ENCODE measurements around the gene POLE. TPM values are rescaled to one million over a fixed set of nuclear protein-coding genes. Genes with fewer than 3 reads are reported as not detected.

POLE gene
- total and polyA plus RNA-seq, 9 of the 15 experiments (the other 6 are each of a cell fraction or from before 2014, with no cell fraction given): 2.4 to 154 (median 49.6) TPM

GRCh38 chr12:132632521-132633228 is 54.5 kb downstream of the POLE start:
- H3K79me2 ChIP-seq (ENCODE audit: control insufficient read depth, insufficient read depth, low read length): no peaks in the 10 kb centered on the region
- DNase-seq (ENCODE audit: extremely low read depth in 1 of 4, low spot score in 3 of 4): no peak
- WGBS (ENCODE audit: insufficient coverage, low coverage, missing lambda C conversion rate): 83% methylated on average over 14 of the region's 17 CpGs
- peaks cover 5% of the 10 kb centered on the region for H3K9me1 ChIP-seq (ENCODE audit: control insufficient read depth, insufficient read depth, low read length)
- no peaks in the 10 kb centered on the region for H3K9me3 ChIP-seq (replicated peaks; ENCODE audit: control insufficient read depth, insufficient read depth, low read depth, low read length)
- ChIA-PET CTCF (ENCODE audit: low intra/inter-chr PET ratio) (no interaction called here), POLR2A (interaction anchor here (0.7 to 1.2 kb wide), 2 partner anchors 23 to 25 kb away, joined by 3 to 4 read pairs; no protein-coding TSS in a partner anchor)
- H3K4me1 ChIP-seq (replicated peaks in 1 of 2; ENCODE audit: control insufficient read depth in 2 of 2, insufficient read depth in 2 of 2, low read length in 2 of 2): 0 out of 5 replicates have a peak, but pooled peaks cover 0 to 3% of the 10 kb centered on the region in 2 experiments
- BruUV-seq (replicated peaks): no TSS peak
- intact Hi-C loops (cut with micrococcal nuclease) (no loop called here), in situ Hi-C loops (cut with MboI) (no loop called here)
- FAIRE-seq: no peak
- no peaks in the 10 kb centered on the region for H3K27me3 ChIP-seq (ENCODE audit: control insufficient read depth in 2 of 2, insufficient read depth in 2 of 2, low read length in 2 of 2)
- H2AFZ ChIP-seq (ENCODE audit: low read depth, low read length): no peak overlapping the region
- H3K9ac ChIP-seq (ENCODE audit: insufficient read depth in 1 of 2, low read depth in 2 of 2, low read length in 2 of 2): no peak overlapping the region
- H3K4me2 ChIP-seq (ENCODE audit: insufficient read depth, low read length): no peak overlapping the region
- no peak for ATAC-seq
- no peak overlapping the region for H3K27ac ChIP-seq (ENCODE audit: extremely low read depth, low read depth, low read length)
- peak; percentile 43; the same call in 1 of the 2 replicates for TF ChIP-seq POLR2G (IDR thresholded peaks at IDR 0.05; ENCODE audit: low read depth, low read length)
- no peak for TF ChIP-seq GABPA (tag; conservative IDR thresholded peaks at IDR 0.05; ENCODE audit: low read depth)
- TF ChIP-seq NR2C1 (IDR thresholded peaks at IDR 0.05): no peak
- TF ChIP-seq NR2C1 (tag; IDR thresholded peaks at IDR 0.05): no peak
- TF ChIP-seq ZNF263 (CRISPR knock-in tag; IDR thresholded peaks at IDR 0.05; ENCODE audit: borderline replicate concordance): peak; percentile 84
- no peak for TF ChIP-seq ZNF121 (CRISPR knock-in tag; conservative IDR thresholded peaks at IDR 0.05)
- no peak for TF ChIP-seq NR2C2 (CRISPR knock-in tag; IDR thresholded peaks at IDR 0.05)
- TF ChIP-seq NR2C2 (tag; IDR thresholded peaks at IDR 0.05): no peak
- TF ChIP-seq MYNN (IDR thresholded peaks at IDR 0.05): no peak
- TF ChIP-seq MYNN (CRISPR knock-in tag; IDR thresholded peaks at IDR 0.05): no peak
- no peak for TF ChIP-seq ARID1B (IDR thresholded peaks at IDR 0.05)
- TF ChIP-seq SMARCB1 (IDR thresholded peaks at IDR 0.05; ENCODE audit: insufficient read length, low read depth): no peak
- no peak for TF ChIP-seq HOXB6 (CRISPR knock-in tag; IDR thresholded peaks at IDR 0.05; ENCODE audit: borderline replicate concordance)
- TF ChIP-seq FOXA3 (CRISPR knock-in tag; conservative IDR thresholded peaks at IDR 0.05 in 1 of 2, IDR thresholded peaks at IDR 0.05 in 1 of 2): no peak
- no peak for TF ChIP-seq PURB (CRISPR knock-in tag; IDR thresholded peaks at IDR 0.05; ENCODE audit: low read depth)
- TF ChIP-seq KLF10 (CRISPR knock-in tag; IDR thresholded peaks at IDR 0.05): no peak
- H3K36me3 ChIP-seq (ENCODE audit: control insufficient read depth, insufficient read depth, low read length): peaks cover 94% of the 10 kb centered on the region
- no peak overlapping the region for H3K4me3 ChIP-seq
- H4K20me1 ChIP-seq (replicated peaks; ENCODE audit: control insufficient read depth, insufficient read depth, low read length): no peaks in the 10 kb centered on the region
